HG02970 (cell line): Measurements from ENCODE around the gene BDH2.
A peak's percentile ranks its signal among the peaks of the same experiment; 100 is the strongest.

ENCODE experiments used
- ATAC-seq: cut with Tn5 transposase; IDR thresholded peaks from one replicate; pipeline ENCODE4 v1.9.1; 2021; ENCODE audit warnings: mild to moderate bottlenecking, moderate library complexity, moderate number of reproducible peaks; ENCODE audit not compliant: unreplicated experiment, low FRiP score

Gene BDH2

DNA sequence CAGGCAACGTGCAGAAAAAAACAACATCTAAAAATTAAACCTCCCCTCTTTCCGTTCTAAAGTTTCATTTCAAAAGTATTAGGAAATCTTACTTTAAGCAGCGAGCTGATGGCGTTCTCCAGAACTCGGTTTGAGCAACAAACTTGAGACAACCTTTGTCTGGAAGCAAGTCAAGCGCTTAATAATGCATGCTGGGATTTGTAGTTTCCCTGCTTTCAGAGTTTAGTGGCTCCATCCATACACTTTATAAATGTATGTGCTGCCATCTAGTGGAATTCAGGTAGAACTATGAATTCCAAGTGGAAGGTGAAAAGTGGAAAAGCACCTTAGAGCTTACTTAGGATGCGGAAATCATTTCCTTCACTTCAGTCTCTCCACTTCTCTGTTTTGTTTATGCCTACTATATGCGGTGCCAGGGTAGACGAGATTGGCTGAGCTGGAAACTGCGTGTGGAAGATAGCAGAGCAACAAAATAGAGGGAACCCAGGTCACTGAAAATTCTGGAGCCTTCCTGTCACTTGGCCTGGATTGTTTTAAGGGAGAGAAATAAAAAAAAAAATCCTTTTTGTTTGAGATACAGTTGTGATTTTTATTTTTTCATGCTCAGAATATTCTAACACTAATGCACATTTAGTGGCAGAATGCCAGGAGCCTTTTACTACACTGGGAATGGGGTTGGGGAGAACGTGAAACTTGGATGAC is at the start of gene BDH2:
Gene BDH2, minus strand, starts transcription at position 144 of the 702 bp plus-strand sequence. CDS start 3,580 bp downstream, outside the sequence.
- ATAC-seq, result peak; percentile 94

DNA sequence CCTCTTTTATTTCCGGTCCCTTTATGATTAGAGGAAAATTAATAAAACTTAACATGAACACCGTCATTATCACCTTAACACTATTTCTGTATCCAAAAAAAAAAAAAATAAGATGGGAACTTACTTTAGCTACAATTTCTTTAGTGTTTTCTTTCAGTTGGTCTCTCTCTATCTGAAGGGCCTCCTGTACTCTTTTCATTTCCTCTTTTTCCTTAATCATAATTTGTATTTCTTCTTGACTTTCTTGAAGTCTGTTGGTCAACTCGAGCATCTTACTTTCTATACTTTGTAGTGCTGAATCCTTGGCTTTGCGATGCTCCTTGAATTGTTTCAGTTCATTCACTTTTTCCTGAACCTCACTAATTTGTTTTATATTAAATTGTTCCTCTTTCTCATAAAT is 45.3 kb upstream of the BDH2 start:
- ATAC-seq, result no peak

DNA sequence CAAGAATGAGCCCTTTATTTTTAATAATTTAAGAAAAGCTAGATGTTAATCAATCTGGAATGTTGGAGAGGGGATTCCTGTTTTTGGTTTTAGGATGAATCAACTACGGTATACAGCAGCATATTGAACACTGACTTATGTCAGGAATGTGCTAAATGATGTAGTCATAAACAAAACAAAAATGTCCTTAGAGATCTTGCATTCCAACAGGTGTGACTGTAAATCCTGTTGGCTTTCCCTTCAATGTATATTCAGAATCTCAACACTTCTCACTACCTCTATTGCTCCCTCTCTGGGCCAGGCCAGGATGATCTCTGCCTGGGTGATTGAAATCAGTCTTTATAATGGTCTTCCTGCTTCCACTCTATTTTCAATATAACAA is 37.8 kb upstream of the BDH2 start:
- ATAC-seq, result no peak

DNA sequence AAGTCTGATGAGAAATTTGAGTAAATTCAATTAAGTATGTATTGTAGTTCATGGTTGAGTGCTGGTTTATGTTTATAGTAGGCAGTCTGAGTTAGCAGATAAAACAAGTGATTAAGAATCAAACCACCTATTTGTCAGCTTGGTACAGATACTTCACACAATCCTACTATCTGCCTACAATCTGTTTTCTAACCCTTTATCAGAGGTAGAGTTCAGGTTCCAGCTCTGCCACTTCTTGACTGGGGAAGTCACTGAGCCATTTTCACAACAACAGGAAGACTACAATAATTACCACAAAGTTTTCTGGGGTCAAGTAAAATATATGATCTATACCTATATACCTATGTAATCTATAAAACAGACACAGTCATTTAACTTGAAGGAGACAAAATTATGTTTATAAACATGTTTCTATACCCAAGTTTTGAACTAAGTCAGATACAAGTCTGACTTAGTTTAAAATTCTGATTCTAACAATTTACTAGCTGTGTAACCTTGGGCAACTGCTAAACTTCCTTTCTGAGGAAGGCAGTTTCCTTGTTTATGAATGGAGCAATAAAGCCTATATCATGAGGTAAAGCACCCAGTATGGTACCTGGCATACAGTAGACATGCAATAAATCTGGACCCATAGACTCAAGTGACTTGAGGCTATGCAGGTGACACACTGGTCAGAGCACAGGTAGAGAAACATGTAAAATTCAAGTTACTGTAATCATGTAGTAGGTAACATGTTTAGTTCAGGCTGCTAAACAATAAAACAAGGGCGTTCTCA is 37.2 kb upstream of the BDH2 start:
- ATAC-seq, result no peak

DNA sequence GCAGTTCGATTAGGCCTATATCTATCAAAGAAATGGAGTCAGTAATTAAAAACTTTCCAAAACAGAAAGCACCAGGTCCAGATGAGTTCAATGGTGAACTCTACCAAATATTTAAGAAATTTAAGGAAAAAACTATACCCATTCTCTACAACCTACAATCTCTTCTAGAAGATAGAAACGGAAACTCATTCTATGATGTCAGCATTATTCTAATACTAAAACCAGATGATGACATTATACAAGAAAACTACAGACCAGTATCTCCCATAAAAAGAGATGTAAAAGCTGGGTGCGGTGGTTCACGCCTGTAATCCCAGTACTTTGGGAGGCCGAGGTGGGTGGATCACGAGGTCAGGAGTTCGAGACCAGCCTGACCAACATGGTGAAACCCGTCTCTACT is 29.5 kb upstream of the BDH2 start:
- ATAC-seq, result no peak

DNA sequence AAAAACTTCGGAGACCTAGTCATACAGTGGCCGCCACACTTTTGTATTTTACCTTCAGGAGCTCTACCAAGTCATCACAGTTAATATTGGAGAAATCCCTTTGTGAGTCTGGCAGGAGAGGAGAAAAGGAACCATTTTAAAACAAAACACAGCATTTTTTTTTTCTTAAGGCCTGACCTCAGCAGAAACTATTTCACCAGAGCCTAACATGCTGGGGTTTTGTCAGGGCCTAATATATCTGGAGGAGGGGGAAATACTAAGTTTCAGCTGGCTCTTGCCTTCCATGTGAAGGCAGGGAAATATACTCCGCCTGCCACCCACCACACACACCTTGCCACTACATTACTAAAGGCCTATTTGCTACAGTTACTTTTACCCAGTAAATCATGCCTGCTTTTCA is 26.5 kb upstream of the BDH2 start:
- no peak for ATAC-seq

DNA sequence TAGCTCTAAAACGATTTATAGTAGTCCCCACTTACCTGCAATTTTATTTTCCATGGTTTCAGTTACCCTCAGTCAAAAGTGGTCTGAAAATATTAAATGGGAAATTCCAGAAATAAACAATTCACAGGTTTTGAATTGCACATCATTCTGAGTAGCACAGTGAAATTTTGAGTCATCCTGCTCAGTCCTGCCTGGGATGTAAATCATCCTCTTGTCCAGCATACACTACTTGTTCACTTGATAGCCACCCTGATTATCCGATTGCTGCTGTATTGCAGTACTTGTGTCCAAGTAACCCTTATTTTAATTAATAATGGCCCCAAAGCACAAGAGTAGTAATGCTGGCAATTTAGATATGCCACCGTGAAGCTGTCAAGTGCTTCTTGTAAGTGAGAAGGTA is 23.5 kb upstream of the BDH2 start:
- ATAC-seq, result no peak

DNA sequence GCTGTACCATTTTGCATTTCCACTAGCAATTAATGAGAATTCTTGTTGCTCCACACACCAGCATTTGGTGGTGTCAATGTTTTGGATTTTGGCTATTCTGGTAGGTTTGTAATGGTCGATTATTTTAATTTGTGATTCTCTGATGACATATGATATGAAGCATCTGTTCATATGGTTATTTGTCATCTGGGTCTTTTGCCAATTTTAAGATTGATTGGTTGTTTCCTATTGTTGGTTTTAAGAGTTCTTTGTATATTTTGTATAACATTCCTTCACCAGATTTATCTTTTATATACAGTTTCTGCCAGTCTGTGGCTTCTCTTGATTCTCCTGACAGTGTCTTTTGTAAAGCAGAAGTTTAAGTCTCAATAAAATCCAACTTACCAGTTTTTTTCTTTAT is 18.5 kb upstream of the BDH2 start:
- ATAC-seq, result no peak

DNA sequence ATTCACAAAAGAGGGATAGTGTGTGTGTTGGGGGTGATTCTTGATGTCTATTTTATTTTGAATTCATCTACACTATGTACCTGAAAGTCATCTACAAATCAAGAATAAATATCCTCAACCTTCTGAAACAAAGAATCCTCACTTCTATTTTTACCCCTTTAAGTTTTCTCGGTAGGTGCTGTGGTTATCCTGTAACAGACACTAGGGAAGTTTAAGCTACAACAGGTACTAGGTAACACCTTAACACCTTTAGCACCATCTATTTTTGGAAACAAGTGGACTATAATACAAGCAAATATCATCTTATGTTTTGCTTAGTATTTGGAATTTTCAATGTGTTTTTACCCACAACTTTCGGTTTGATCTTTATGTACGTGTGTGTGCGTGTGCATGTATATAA is 12.0 kb upstream of the BDH2 start:
- no peak for ATAC-seq

DNA sequence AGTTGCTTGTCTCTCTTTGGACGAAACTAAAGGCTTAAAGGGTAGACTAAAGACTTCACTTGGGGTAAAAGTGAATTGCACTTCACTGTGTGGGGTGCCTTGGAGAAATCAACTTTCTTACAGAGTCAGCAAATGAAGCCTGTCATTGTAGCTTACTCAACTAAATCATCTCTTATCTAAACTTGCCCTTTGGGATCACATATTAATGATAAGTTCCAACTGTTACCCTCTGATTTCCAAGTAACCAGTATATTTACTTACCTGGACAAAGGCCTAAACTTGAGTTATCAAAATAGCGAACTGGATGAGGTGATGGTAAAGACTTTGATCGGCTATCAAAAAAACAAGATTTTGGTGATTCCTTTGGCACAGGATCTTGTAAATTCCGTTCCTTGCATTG is 8.9 kb upstream of the BDH2 start:
- no peak for ATAC-seq

DNA sequence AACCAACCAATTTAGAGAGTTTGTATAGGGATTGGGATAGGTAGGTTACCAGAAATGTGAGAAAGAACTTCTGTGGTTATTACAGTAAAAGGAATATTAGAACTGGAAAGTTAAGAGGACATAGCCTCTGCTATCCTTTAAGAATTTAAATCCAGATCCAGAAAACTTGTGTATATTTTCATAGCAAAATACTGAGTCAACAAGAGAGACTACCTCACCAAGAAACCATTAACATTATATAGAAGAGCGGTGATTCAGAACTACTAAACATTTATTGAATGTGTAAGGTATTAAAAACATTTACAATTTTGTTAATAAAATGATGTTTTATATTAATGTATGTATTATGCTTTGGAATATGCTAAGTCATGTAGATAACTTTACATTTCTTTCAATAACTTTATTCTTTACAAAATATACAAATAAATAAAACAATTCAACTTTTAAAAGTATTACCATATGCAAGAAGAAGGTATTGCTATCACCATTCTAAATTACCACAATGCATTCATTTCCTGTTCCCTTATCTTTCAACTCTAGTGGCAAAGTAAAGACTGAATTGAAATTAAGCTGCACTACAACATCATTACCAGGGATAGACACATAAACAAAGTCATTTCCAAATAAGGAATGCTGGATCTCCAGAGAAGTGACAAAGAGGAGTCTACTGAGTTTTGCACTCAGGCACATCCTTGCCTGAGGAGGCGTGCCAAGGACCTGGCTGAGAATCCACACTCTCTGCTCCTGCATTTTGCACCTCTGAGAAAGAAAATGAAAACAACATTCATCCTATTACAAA is 6.1 kb upstream of the BDH2 start:
- ATAC-seq, result no peak

DNA sequence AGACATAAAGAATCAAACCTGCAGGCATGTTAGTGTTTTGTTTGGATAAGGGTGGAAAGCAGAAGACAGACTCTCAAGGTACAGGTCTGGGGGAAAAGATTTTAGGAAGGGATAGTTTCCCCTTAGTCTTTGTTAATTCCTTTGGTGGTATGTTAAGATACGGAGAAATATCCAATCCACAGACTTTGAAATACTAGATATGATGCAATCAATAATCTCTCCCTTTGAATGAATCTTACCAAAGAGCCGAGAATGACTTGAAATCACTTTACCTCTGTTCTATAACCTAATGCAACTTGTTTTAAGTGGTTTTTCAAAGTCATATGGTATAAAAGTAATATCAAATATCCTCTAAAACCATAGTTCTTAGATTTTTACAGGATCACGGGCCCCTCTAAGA is 5.3 kb upstream of the BDH2 start:
- no peak for ATAC-seq

DNA sequence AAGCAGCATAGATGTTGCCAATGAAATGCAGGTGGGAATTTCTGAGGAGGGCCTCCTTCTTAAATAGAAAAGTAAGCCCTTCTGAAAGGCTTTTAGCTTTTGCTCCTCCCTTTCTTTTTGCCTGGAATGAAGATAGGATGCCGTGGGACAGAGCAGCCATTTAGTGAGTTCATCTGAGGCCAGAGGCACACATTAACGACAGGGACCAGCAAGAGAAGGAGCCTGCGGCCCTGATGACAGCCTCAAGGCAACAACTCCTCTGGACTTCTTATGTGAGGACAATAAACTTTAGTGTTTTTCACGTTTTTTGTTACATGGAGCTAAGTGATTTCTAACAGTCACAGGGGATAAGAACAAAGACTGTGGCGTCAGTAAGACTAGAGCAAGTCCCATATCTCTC is 1.1 kb upstream of the BDH2 start:
- ATAC-seq, result no peak

DNA sequence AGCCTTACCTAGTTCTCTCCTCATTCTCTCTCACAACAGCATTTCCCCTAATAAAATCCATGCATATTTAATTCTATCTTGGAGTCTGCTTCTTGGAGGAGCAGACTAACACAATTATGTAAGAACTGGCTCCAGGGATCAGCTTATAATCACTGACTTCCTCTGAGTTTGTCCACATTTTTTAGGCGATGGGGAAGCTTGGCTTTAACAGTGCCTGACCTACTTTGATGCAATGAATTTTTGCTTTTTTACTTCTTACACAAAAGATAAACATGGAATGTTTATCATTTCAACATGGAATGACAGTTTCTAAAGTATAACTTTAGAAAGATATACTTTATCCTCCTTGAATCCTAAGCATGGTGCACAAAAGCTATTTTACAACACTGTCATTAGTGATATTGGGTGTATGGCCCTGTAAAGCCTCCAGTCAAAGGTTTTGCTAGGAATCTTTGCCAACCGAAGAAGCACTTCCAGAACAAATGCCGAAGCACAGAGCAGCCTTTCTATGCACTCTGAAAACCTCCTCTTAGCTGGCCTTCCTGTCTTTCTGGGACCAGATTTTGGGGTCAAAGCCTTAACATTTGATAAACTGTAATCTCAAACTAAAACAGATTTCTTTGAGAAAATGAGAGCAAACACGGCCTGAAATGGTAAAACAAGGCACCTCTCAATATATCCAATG is 736 bp downstream of the BDH2 start:
- no peak for ATAC-seq

DNA sequence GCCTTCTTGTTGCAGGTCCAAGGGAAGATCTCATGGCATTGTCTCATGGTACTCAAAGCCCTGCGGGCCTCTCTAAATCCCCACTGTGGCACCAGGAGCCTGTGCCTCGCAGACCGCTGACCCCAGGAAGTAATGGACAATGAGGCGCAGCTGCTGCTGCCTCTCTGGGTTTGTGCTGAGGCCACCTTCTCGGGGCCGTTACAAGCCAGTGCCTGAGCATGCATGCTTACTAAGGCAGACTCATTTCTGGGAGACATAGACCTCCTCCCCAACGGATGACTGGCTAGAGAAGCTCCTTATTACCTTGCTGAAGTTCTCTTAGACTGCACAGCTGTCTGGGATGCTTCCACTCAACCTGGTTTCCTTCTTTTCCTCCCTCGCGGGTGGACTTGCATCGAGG is 1.3 kb downstream of the BDH2 start:
- no peak for ATAC-seq

DNA sequence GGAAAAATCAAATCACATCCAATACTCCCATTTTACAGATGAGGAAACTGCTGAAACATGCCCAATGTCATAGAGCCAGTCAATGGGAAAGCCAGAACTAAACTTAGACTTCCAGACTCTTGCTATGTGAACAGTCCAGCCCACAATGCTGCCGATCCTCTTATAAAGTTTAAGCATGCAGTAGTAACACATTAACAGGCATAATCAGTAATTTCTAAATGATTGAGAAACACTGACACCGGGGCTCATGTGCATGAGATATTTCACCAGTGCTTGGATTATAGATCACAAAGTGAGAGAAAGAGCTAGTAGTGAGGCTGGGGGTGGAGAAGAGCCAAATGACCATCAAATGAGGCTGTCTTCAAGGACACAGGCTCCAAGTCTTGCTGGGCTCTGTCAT is 2.5 kb downstream of the BDH2 start:
- no peak for ATAC-seq

DNA sequence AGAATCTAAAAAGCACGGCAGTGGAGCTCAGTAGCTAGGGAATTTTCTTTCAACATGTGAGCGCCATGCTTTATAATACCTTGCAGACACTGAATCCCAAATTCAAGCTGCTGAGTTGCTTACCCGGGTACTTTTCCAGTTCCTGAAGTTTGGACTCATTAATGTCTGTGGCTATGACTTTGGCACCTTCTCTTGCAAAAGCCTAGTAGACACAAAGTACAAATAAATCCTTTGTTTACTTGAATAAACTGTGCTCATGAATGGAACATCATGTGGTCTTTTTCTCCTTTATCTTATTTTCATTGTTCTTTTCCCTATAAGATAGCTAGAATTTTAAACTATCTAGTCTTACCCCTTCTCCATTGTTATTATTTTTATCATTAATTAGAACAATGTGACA is 4.6 kb downstream of the BDH2 start:
- ATAC-seq, result no peak

DNA sequence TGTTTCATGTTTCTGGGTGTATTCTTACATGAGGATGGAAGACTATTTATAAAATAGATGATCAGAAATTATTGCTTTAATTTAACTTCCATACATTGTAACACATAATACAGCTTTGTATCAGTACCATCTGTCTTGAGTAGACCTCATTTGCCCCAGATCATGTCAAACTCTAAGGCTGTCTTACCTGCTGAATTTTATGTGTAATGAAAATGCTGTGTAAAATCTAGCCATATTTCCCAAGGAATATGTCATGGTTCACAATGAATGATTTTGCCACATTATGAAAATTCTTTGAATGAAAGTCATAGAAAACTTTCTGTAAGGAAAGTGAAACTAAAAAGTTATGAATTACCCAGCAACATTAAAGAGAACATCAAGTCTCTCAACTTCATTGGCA is 7.4 kb downstream of the BDH2 start:
- no peak for ATAC-seq

DNA sequence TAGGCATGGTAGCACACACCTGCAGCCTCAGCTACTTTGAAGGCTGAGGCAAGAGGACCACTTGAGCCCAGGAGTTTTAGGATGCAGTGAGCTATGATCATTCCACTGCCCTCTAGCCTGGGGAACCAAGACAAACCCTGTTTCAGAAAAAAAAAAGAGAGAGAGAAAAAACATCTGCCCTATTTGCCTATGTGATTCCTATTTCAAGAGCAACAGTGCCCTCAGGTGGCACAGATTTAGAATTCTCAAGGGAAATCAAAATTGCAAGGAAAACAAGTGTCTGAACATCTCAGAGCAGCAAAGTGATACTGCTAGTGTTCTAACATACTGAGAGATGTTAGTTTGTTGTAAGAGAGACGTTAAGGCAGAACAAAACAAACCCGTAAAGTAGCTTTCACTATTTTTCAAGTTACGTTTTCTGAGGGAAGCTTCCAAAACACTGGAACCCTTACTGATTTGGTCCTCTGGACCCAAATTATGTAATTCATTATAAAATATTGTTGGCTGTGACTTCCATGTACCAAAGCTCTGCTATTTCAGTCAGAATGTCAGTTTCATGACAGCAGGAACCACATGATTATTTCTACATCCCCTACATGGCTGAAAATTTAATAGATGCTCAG is 7.9 kb downstream of the BDH2 start:
- ATAC-seq, result peak; percentile 48

DNA sequence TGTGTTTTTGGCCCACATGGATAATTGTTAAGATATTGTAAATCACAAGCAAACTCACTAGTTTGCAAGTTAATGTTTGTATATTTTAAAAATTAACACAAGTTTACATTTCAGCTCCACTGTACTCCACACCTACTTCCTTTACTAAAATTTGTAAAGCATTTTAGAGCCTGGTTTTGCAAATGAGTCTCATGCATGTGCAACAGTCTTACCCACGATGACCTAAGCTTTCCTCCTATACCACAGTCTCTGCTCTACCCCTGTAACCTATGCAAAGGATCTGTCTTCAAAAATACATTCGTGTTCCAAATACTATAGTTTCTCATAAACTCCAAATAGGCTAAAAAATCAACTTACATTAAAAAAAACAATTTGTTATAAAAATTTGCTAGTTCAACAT is 10.2 kb downstream of the BDH2 start:
- ATAC-seq, result no peak
